ENCODE measurements around the gene GRID2IP. TPM values are rescaled to one million over a fixed set of nuclear protein-coding genes. Genes with fewer than 3 reads are reported as not detected.

Gene GRID2IP
- total RNA-seq, 1 experiment from 2014 or later = not detected

DNA sequence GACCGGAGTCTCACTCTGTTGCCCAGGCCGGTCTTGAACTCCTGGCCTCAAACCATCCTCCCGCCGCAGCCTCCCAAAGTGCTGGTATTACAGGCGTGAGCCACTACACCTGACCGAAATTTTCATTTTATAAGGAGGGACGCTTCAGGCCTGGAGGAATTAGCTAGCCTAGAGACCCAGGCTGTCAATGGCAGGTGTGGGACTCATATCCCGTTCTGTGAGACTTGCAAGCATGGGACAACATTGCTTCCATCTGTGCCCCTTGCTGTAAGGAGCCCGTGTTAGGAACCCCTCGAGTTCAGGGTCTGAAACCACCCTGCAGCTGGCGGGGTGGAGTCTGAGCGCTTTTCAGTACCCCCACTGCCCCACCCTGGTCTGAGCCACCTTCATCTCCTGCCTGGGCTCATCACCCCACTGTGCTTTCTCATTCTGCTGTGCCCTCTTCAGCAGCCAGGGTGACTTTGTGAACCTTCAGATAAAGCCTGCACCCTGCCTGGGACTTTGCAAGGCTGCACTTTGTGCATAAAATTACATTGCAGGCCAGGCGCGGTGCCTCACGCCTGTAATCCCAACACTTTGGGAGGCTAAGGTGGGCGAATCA lies 102.2 kb downstream of the GRID2IP start:
- DNase-seq (ENCODE audit: low read depth) = no peak

DNA sequence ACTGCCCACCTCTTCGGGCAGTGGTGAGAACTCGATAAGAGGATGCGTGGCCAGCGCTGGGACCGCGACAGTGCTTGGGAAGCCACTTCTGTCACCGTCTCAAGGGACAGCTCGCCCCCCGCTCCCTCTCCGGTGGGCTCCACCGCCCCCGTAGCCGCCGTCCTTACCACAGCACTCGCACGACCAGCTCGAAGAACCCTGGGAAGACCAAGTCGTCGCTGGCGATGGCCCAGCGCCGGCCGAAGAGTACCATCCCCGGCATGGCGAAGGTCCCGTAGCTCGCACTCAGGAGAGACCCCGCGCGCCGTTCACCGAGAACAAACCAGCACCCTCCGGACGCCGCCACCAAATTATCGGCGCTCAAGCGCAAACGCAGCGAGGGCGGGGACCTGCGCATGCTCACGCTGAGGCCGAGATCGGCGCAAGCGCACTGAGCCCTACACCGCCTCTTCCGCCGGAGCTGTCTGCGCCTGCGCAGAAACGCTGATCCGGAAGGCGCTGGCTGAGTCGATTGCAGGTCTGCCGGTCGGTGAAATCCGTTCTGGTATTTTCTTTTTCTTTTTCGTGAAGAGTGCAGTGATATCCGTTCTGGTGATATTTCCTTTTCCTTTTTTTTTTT lies 103.6 kb downstream of the GRID2IP start, which contains the start of gene DAGLB:
Gene DAGLB (minus strand): TSS at position 374 of the 619 bp plus-strand sequence. CDS start 112 bp downstream, at position 262.
- DNase-seq (ENCODE audit: low read depth) = peak; percentile 92

Other genes starting within 250 kb of the GRID2IP start
- 18.1 and 22.0 TPM in 2 replicates for gene FAM220A, start 202.5 kb downstream of the GRID2IP start, total RNA-seq (2014; rRNA removed)
- gene RAC1, start 176.9 kb downstream of the GRID2IP start, total RNA-seq (2014; rRNA removed) = 102 and 131 TPM in 2 replicates
- 18.3 and 23.6 TPM in 2 replicates for gene DAGLB, start 103.5 kb downstream of the GRID2IP start, total RNA-seq (2014; rRNA removed)
- gene KDELR2, start 67.3 kb downstream of the GRID2IP start, total RNA-seq (2014; rRNA removed) = 212 and 239 TPM in 2 replicates
- gene ZDHHC4, start 26.0 kb upstream of the GRID2IP start, total RNA-seq (2014; rRNA removed) = 75.4 and 84.8 TPM in 2 replicates
- 24.6 and 24.7 TPM in 2 replicates for gene INTS15, start 38.6 kb upstream of the GRID2IP start, total RNA-seq (2014; rRNA removed)
- gene ZNF853, start 64.1 kb upstream of the GRID2IP start, total RNA-seq (2014; rRNA removed) = 0.38 and 0.69 TPM in 2 replicates
- 25.0 and 25.3 TPM in 2 replicates for gene ZNF316, start 85.9 kb upstream of the GRID2IP start, total RNA-seq (2014; rRNA removed)
- 17.4 and 19.6 TPM in 2 replicates for gene ZNF12, start 155.5 kb upstream of the GRID2IP start, total RNA-seq (2014; rRNA removed)
- not detected in 2 replicates for gene RSPH10B2, start 202.6 kb upstream of the GRID2IP start, total RNA-seq (2014; rRNA removed)